Mesothelial cell of epicardium (in vitro differentiated cells): ENCODE results near the gene TNFAIP8L1. TPM values are rescaled to one million over a fixed set of nuclear protein-coding genes. Genes with fewer than 3 reads are reported as not detected.

Experiments
- DNase-seq, 2 experiments: peaks; one replicate each; pipeline ENCODE4 v3.0.0; 2021; ENCODE audit warnings: low spot score in 2 of 2; ENCODE audit not compliant: unreplicated experiment in 2 of 2
- H3K27ac Mint-ChIP-seq: 2 replicates; pipeline ENCODE4 v1.8.0; 2021; ENCODE audit warnings: mixed read lengths
- H3K27me3 Mint-ChIP-seq: 2 replicates; pipeline ENCODE4 v1.8.0; 2021; ENCODE audit warnings: low read depth, mixed read lengths
- H3K36me3 Mint-ChIP-seq: 2 replicates; pipeline ENCODE4 v1.8.0; 2021; ENCODE audit warnings: mixed read lengths
- H3K4me1 Mint-ChIP-seq: 2 replicates; pipeline ENCODE4 v1.8.0; 2021; ENCODE audit warnings: mixed read lengths
- H3K4me3 Mint-ChIP-seq: 2 replicates; pipeline ENCODE4 v1.8.0; 2021; ENCODE audit warnings: mild to moderate bottlenecking, moderate library complexity, mixed read lengths
- H3K9me3 Mint-ChIP-seq: 2 replicates; pipeline ENCODE4 v1.8.0; 2021; ENCODE audit warnings: mixed read lengths
- total RNA-seq: library from RNA; stranded (reverse); gene quantifications from 3 replicates; pipeline ENCODE4 v1.2.1, GENCODE V29; 2021
- TF ChIP-seq, protein P1 (sequence below): fragments of 200-600 bp; sonication (generic); IDR thresholded peaks from one replicate; pipeline ENCODE4 v1.5.0; 2021; ENCODE audit warnings: antibody characterized with exemption; ENCODE audit not compliant: unreplicated experiment

Gene TNFAIP8L1
- total RNA-seq, 1 donor from 2014 or later, result 8.2 TPM

DNA sequence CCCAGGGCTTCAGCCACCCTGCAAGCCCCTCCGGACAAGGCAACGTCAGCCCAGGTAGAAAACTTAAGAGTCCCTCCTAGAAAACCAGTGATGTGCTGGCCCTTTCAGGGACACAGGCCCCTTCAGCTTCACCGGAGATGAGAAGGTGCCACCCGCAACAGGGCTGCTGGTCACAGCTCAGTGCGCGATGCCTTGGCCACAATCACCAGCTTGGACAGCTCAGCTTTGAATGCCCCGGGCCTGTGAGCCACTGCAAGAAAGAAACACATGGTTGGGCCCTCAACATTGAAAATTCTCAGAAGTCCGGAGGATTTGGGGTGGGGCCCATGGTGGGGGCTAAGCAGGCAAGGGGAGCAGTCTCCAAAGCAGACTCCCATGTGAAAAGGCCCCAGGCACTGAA lies 18.5 kb downstream of the TNFAIP8L1 start:
- H3K4me3 Mint-ChIP-seq, result no peak overlapping the region
- no peaks in the 10 kb centered on the region for H3K4me1 Mint-ChIP-seq
- no peak for DNase-seq
- peaks cover 32% of the 10 kb centered on the region for H3K36me3 Mint-ChIP-seq
- H3K9me3 Mint-ChIP-seq, result no peaks in the 10 kb centered on the region
- TF ChIP-seq, protein P1, sequence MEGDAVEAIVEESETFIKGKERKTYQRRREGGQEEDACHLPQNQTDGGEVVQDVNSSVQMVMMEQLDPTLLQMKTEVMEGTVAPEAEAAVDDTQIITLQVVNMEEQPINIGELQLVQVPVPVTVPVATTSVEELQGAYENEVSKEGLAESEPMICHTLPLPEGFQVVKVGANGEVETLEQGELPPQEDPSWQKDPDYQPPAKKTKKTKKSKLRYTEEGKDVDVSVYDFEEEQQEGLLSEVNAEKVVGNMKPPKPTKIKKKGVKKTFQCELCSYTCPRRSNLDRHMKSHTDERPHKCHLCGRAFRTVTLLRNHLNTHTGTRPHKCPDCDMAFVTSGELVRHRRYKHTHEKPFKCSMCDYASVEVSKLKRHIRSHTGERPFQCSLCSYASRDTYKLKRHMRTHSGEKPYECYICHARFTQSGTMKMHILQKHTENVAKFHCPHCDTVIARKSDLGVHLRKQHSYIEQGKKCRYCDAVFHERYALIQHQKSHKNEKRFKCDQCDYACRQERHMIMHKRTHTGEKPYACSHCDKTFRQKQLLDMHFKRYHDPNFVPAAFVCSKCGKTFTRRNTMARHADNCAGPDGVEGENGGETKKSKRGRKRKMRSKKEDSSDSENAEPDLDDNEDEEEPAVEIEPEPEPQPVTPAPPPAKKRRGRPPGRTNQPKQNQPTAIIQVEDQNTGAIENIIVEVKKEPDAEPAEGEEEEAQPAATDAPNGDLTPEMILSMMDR, result no peak
- H3K27me3 Mint-ChIP-seq, result no peaks in the 10 kb centered on the region
- no peak overlapping the region for H3K27ac Mint-ChIP-seq

DNA sequence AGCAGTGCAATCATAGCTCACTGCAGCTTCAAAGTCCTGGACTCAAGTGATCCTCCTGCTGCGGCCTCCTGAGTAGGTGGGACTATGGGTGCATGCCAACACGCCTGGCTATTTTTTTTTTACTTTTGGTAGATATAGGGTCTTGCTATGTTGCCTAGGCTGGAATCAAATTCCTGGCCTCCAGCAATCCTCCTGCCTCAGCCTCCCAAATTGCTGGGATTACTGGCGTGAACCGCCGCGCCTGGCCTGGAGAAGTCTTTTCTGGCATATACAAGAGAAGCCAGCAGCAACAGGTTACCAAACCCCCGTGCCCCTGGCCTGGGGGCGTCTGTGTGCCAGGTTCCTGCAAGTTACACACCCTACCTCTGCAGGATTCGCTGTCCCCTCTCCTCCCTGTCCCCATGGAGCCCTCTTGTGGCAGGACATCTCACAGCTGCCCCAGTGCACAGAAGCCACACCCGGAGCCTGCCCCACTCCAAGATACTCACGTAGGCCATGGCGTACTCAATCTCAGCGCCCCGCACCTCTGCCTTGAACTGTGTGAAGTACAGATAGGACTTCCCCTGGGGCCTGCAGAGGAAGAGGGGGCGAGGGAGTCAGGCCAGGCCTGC lies 21.0 kb downstream of the TNFAIP8L1 start:
- no peaks in the 10 kb centered on the region for H3K9me3 Mint-ChIP-seq
- peaks cover 24% of the 10 kb centered on the region for H3K36me3 Mint-ChIP-seq
- H3K4me1 Mint-ChIP-seq, result no peaks in the 10 kb centered on the region
- no peak overlapping the region for H3K27ac Mint-ChIP-seq
- TF ChIP-seq, protein P1, result no peak
- H3K4me3 Mint-ChIP-seq, result no peak overlapping the region
- no peaks in the 10 kb centered on the region for H3K27me3 Mint-ChIP-seq
- no peak for DNase-seq

DNA sequence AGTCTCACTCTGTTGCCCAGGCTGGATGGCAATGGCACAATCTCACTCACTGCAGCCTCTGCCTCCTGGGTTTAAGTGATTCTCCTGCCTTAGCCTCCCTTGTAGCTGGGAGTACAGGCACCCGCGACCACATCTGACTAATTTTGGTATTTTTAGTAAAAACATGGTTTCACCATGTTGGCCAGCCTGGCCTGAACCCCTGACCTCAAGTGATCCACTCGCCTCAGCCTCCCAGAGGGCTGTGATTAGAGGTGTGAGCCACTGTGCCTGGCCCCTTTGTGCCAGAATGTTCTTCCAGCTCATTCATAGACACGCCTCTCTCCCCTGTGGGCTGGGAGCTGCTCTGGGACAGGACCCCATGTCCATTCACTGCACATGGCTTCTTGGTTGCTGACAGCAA lies 21.7 kb downstream of the TNFAIP8L1 start:
- no peaks in the 10 kb centered on the region for H3K9me3 Mint-ChIP-seq
- H3K4me1 Mint-ChIP-seq, result no peaks in the 10 kb centered on the region
- no peak for DNase-seq
- TF ChIP-seq, protein P1, result no peak
- no peaks in the 10 kb centered on the region for H3K27me3 Mint-ChIP-seq
- H3K4me3 Mint-ChIP-seq, result no peak overlapping the region
- H3K27ac Mint-ChIP-seq, result no peak overlapping the region
- H3K36me3 Mint-ChIP-seq, result peaks cover 25% of the 10 kb centered on the region

DNA sequence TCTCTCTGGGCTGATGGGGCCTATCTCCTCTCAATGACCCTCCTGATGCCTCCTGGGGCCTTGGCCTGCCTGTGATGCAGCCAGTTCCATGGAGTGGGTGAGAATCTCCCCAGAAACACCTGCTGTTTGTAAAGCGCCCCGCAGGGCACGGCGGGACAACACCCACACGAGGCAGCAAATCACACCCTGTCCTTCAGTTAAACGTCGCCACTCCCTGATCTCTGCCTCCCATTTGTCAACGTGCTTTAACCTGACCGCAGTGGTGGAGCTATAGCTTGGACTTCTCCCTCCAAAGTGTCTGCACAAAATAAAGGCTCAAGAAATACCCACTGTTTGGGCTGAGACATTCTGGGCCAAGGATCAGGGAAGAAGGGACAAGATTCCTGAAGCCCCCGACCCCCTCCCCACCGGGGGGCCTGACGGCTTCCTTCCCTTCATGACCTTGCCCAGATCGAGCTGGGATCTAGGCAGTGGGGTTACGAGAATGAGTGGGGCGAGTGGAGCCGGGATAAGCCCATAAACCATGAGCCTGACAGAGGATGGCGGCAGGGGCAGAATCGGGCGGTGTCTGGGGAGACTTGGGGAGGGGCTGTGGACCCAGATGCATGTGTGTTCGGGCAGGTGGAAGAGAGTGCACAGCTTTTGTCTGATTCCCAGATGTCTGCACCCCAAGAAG lies 22.8 kb downstream of the TNFAIP8L1 start:
- no peak overlapping the region for H3K27ac Mint-ChIP-seq
- no peaks in the 10 kb centered on the region for H3K9me3 Mint-ChIP-seq
- peaks cover 25% of the 10 kb centered on the region for H3K36me3 Mint-ChIP-seq
- H3K4me3 Mint-ChIP-seq, result no peak overlapping the region
- H3K4me1 Mint-ChIP-seq, result no peaks in the 10 kb centered on the region
- TF ChIP-seq, protein P1, result no peak
- no peaks in the 10 kb centered on the region for H3K27me3 Mint-ChIP-seq
- DNase-seq, result no peak

DNA sequence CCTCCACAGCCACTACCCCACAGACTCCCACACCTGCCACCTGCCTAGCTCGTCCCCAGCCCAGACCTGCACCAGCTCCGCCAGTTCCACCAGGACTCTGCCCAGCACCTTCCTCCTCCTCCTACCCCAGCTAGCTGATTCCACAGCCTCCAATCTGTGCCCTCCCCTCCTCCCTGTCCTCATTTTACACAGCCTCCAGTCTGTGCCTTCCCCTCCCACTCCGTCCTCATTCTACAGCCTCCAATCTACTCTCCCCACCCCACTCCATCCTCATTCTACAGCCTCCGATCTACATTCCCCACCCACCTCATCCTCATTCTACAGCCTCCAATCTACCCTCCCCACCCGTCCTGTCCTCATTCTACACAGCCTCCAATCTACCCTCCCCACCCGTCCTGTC lies 23.5 kb downstream of the TNFAIP8L1 start:
- TF ChIP-seq, protein P1, result no peak
- no peaks in the 10 kb centered on the region for H3K9me3 Mint-ChIP-seq

More for the DNA sequence above, 23.5 kb downstream of the TNFAIP8L1 start:
- H3K36me3 Mint-ChIP-seq, result peaks cover 26% of the 10 kb centered on the region
- H3K27ac Mint-ChIP-seq, result no peak overlapping the region
- no peaks in the 10 kb centered on the region for H3K4me1 Mint-ChIP-seq
- no peaks in the 10 kb centered on the region for H3K27me3 Mint-ChIP-seq
- no peak overlapping the region for H3K4me3 Mint-ChIP-seq
- no peak for DNase-seq
